AG10803 (cell line): ENCODE results near the gene SNX20.

ENCODE experiments used
- DNase-seq: peaks from one replicate; pipeline ENCODE4 v3.0.0; 2010; ENCODE audit warnings: low read depth
- H3K4me3 ChIP-seq: 2 replicates; pipeline ENCODE4 v1.5.1; 2011; ENCODE audit warnings: mild to moderate bottlenecking, low read length, control low read depth
- CTCF ChIP-seq: conservative IDR thresholded peaks from 2 replicates; pipeline ENCODE4 v1.5.1; 2011; ENCODE audit warnings: mild to moderate bottlenecking, low read length, control low read depth, inconsistent platforms

SNX20 gene

DNA sequence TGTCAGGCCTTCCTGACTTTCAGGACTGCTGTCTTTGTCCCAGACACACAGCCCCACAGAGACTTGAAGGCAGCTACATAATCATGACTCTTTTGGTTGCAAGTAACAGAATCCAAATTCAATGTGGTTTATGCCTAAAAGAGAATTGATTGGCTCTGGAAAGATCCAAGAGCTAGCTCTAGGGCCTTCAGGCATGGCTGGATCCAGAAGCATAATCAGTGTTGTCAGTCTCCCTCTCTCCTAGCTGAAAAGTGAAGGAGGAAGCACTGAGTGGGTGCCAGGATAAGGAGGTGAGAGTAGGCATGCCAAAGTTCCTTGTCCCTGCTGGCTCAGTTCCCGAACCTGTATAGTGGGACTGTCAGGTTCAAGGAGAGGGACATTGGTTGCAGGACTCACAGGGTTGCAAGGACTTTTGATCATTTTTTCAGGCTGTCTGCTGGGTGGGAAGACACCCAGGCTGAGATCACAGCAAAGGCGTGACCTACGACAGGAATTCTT lies 25.5 kb downstream of the SNX20 start:
- no peak overlapping the region for H3K4me3 ChIP-seq
- no peak for DNase-seq
- no peak for TF ChIP-seq CTCF

DNA sequence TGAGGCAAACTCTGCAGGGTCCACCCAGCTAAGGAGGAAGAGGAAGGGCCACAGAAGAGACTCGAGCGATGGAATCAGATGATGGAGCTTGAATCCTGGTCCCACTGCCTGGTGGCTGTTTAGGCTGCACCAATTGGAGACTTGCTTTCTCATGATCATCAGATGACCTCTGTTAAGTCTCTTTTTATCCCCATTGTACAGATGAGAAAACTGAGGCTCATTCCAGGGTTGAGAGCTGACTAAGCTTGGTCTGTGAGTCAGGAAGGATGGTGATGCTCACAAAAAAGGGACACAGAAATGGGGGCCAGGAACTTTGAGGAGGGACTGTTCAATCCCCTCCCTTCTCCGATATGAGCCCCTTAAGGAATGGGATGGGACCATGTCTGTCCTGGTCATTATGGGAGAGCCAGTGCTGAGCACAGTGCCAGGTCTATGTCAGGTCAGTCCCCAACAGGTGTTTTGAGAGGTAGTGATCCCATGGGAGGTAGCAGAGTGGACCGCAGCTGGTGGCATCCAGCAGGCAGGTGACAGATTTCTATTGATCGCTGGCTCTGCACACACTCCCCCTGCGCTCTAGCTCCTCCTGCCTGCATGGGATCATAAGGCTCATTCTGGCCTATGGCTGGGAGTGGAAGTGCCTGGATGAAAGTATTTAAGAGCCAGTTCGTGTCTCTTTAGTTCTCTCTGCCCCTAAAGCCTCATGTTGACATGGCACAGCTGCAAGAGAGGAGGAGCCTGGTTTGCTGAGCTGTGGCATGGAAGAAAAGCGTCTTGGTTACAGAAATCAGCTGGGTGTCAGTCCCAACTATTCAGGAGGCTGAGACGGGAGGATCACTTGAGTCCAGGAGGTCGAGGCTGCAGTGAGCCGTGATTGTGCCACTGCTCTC lies 27.2 kb downstream of the SNX20 start:
- TF ChIP-seq CTCF, result no peak
- no peak for DNase-seq
- no peak overlapping the region for H3K4me3 ChIP-seq

GRCh38 chr16:50652836-50653425 lies 28.2 kb downstream of the SNX20 start:
- no peak for DNase-seq
- TF ChIP-seq CTCF, result no peak
- H3K4me3 ChIP-seq, result no peak overlapping the region

- H3K4me3 ChIP-seq, result no peak overlapping the region
- no peak for TF ChIP-seq CTCF
- no peak for DNase-seq
These were observed 29.2 kb downstream of the SNX20 start for GRCh38 chr16:50651835-50652438.

- TF ChIP-seq CTCF, result no peak
These were observed 34.8 kb downstream of the SNX20 start for GRCh38 chr16:50646345-50646744.

DNA sequence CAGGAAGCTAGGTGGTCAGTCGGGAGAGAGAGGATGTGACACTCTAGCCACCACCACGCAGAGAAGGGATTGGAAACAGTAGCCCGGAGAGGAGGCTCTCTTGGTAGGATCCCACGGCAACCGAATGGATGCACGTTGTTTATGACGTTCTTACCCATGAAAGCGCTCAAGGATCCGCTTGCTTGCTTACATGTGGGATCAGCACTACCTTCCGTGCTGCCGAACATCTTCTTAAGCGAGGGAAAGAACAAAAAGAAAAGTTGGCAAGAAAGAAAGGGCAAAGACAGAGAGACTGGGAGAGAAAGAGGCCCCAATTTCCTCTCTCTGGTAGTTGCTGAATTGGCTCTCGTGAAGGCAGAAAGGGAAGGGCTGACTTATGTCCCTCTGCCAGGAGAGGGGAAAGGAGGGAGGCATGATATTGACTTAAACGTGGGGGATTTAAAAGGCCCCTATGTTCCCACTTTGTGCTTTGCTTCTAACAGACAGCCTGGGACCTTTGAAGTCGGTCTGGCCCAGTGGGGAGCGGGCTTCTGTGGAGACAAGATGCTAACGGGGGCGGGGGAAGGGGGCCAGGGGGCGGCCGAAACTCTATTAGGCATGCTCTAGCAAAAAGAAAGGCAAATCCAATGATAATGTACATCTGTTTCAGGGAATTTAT lies 35.4 kb downstream of the SNX20 start:
- no peak overlapping the region for H3K4me3 ChIP-seq
- no peak for TF ChIP-seq CTCF
- DNase-seq, result no peak

More at GRCh38 chr16:50646345-50646744, 34.8 kb downstream of the SNX20 start:
- DNase-seq, result no peak
- no peak overlapping the region for H3K4me3 ChIP-seq
